Fibroblast of upper back skin (primary cell): ENCODE measurements around the gene CAMTA1.

Source experiments
- DNase-seq: peaks from one replicate; pipeline ENCODE4 v3.0.0-alpha.2; 2013

The CAMTA1 gene

DNA sequence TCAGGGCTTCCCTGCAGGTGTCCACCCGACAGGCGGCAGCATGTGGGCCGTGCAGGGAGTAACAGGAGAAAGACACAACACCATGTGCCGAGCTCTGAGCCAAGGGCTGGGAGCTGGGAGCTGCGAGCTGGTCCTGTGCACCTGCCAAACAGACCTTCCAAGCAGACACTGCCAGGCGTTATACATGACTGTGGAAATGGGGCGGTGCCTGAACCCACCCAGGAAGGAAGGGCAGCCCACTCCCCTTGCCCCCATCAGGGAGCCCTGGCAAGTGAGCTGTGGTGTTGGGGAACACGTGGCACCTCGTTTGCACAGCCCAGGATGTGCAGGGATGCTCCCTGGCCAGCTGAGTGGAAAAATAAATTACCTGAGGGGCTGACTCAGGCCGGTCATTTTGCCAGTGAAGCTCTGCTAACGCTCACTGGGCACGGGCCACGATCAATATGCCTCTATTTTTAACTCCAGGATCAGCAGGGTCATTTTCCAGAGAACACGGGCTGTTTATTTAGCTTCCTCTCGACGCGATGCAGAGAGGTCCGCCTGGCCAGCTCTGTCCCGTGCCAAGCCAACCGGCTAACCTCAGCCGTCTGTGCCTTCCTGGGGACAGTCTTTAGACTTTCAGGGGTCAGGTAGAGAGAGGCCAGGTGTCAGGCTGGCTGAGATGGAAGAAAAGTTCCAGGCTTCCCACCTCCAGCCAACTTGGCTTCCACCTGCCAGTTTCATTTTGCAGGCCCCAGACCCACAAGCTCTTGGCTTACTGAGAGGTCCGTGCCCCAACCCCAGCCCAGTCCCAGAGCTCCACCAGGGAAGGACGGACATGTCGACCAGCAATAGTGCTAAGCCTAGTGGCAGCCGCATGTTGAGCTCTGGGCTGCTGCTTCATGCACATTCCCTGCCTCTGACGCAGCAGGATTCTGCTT is 789.1 kb downstream of the CAMTA1 start:
- no peak for DNase-seq

DNA sequence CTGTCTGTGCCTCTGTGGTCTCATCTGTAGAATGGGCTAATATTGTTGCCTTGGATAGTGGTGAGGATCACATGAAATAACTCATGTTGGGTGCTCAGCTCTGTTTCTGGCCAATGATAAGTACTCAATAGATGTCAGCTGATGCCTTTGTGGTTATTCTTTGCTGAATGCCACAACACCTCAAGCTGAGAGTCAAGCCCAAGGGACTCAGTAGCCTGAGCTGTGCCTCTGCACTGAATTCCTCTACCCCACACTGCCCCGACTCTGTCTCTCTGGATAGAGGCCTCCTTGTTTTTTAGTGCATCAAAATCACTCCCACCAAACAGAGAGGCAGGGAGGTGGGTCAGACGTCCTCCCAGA is 789.8 kb downstream of the CAMTA1 start:
- DNase-seq, result no peak

DNA sequence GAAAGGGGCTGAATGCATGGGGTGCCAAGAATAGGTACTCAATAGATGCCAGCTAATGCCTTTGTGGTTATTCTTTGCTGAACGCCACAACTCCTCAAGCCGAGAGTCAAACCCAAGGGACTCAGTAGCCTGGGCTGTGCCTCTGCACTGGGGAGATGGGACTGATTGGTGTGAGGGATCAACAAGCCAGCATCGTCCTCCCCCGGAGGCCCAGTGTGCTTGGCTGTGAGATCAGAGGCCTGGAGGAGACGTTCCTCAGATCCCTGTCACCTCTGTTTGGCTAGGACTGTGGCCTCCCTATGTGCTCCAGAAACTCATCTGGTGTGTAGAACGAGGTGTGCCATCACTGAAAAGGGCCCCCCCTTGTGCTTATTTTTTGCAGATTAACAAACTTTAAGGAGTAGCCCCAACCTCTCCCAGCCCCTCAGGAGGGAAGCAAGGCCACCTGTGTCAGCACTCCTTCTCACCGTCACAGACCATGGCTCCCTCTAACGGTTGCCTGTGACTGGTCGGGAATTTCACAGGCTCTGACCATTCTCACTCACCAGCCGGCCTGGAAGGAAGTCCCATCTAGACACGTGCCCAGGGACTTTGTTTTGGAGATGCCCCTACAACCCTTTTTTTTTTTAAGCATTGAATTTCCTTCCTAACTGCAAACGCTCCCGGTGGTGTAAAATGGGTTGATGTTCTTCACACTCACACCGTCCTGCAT is 791.8 kb downstream of the CAMTA1 start:
- DNase-seq, result peak; percentile 27

DNA sequence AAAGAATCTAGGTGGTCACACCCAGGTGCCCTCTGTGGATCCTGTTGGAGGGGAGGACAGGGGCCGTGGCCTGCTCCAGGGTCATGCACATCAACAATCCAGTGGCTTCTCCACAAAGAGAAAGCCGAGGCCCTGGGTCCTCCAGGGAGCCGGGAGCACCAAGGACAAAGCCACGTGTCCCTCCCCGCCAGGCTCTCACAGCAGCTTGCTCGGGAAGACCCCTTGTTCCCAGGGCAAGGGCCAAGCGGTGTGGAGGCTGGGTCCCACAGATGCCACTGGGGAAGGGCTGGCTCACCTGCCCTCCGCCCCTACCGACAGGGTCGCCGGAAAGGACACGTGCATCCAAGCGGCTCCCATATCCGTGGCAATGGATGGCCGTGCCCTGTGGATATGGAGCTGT is 793.0 kb downstream of the CAMTA1 start:
- DNase-seq, result no peak

DNA sequence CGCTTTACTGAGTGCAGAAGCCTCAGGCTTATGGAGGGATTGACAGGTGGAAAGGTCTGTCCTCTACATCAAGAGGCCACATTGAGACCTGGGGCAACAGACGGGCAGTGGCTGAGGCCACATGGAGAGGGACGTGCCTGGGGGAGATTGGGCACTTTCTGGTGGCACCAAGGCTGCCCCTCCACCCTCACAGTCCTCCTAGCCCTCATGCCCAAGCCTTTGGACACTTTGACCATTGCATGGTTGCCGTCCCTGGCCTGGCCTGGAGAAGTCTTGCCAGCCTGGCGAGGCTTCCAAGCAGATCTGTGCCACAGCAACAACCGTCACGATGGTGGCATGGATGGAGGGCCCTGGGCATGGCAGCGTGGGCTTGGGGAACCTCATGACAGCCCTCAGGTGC is 793.8 kb downstream of the CAMTA1 start:
- DNase-seq, result no peak

DNA sequence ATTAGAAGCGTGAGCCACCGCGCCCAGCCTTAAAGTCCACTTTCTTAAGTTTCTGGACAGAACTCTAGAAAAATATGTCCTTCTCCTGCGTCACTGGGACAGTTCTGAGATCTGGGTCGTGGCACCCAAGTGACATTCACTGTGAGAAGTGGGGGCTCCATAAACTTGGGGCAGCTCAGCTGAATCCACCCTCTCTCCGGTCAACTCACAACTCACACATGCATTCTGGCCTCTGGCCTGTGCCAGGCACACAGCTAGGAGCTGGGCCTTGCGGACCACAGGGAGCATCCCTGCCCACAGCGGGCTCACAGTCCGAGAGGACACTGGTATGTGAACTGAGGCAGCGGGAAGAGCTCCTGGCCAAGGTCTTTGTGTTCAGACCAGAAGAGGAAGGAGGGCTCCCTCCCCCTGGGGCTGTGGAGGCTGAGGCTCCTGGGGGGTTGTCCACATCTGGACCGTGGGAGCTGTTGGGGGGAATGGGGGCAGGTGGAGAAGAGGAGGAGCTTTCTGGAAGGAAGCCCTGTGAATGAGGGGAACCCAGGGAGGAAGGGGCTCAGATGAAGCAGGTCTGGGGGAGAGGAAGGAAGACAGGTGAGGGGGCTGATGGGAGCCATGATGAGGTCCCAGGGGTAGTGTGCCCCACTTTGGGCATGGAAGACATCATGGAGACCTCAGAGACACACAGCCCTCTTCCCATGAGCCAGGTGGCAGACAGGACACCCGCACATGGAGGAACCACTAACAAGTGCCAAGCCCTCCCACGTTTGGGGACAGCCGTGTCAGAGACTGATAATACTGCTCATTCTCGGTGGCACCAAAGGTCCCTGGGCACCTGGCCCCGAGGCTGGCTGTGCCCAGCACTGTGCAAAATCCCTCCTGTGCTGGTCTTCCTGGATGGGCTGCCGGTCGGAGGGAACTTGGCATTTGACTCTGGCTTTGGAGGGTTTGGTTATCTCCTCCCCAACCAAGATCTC is 794.9 kb downstream of the CAMTA1 start:
- no peak for DNase-seq

DNA sequence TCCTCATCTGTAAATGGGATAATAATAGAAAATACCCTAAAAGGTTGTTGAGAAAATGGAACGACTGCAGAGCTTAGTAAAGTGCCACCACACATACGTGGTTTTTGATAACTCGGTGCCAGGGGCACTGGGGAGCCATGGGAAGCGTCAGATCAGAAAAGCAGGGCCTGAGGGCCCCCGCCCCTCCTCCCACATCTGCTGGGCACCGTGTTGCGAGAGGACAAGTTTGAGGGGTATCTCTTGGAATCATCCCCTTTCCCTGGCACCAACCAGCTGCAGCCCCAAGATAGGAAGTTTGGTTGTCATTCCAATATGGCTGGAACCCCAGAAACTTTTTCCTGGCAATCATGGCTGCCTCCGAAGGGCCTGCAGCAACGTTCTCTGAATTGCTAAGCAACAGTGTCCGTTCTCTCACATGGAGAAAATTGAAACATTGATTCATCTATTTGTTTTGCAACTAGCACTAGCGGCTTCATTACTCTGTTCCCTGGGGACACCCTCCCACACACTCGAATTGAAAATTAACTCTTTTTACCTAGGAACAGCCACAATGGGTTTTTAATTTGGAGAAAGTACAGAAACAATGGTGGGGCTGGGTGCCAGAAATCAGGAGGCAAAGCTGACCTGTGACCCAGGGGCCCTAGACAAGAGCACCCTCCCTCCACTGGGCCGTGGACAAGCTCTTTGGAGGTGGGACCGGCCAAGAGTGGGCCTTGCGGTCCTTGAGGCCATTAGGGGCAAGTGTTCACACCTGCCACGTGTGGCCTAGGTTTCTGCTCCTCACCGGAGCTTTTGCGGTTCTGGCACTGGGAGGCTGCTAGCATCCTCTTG is 795.9 kb downstream of the CAMTA1 start:
- peak; percentile 13 for DNase-seq

DNA sequence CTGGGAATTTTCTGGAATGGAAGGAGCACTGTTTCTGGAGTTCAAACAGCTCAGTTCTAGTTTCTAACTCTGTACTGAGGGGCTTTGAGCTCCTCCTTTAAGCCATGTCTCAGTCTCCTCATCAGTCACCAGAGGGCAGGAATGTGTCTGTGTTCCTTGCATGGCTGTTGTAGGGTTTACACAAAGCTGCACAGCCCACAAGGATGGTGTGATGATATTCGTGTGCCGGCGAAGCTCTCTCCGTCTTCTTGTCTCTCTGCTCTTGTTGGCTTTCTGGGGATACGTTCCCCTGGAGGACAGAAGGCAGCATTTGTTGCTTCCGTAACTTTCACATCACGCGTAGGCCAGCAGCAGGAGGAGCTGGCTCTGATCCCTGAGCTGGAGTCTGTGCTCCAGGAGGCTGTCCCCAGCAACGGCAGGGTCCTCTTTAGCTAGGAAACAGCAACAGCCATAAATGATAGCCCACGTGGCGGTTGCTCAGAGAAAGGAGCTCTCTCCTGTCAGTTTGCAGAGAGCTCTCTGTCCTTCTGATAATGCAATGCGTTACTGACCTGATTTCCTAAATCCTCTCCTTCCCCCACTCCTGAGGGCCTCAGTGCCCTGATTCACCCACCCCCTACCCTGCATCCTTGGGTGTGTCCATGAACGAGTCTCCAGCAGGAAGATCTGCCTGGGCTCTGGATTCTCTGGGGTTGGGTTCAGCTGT is 796.7 kb downstream of the CAMTA1 start:
- DNase-seq, result no peak

DNA sequence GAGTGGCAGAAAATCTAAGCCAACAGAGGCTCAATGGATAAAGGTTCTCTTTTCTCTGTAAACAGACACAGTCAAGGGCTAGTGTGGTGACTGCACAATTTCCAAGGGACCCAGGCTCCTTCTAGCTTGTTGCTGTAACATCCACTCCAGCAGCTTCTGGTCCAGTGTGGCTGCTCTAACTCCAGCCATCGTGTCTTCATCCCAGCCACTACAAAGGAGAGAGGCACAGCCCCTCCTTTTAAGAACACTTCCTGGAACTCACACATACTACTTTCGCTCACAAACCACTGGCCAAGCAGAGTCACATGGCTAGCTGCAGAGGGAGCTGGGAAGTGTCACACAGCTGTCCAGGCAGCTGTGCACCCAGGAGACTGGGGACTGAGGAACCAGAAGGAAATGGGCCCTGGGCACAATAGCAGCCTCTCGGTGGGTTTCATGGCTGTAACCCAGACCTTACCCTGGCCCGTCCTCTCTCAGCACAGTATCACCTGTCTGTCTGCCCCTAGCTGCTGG is 797.3 kb downstream of the CAMTA1 start:
- no peak for DNase-seq

DNA sequence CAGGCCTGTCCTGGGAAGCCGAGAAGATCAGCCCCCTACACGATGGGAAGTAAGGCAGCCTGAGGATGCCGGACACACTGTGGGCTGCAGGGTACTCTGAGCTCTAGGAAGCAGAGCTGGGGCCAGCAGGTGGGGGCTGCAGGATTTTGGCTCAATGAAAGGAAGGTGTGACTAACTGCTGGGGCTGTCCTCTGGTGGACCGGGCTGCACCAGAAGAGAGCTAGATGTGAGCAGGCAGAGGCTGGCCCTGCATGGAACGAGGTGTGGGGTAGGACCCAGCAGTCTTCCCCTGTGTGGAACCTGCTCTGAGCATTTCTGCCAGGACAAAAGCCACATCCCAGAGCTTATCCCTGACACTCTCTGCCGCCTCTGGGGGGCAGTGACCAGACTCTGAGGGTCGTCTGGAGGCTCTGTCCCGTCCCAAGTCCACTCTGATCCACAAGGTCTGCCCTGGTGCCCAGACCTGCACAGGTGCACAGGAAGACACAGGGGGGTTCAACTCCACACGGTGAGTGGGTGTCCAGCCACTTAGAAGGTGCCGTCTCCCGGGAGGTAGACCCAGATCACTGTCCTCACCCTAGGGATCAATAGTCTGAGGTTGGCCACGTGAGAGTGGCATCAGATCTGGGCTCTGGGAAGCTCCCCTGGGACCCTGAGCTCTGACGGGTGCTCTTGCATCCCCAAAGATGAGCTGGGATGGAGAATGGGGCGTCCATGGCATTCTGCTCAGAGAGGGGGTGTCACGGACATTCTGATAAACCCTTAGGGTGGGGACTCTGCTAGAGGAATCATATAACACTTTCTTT is 798.2 kb downstream of the CAMTA1 start:
- DNase-seq, result no peak

DNA sequence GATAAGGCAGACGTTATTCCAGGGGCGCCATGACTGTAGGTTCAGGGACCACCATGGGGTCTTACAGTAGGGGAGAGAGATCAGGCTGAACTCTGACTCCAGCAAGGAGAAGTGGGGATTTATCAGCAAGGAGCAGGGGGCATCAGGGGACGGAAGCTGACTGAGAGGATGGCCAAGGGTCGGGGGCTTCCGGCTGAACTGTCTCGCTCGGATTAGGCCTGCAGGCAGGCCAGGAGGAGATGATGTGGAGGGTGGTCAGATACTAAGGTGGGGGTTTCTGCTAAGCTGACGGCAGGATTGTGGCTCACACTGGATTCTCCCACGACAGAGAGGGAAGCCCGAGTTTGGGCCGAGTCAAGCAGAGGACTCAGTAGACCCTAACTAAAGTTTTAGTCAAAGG is 798.9 kb downstream of the CAMTA1 start:
- DNase-seq, result no peak

DNA sequence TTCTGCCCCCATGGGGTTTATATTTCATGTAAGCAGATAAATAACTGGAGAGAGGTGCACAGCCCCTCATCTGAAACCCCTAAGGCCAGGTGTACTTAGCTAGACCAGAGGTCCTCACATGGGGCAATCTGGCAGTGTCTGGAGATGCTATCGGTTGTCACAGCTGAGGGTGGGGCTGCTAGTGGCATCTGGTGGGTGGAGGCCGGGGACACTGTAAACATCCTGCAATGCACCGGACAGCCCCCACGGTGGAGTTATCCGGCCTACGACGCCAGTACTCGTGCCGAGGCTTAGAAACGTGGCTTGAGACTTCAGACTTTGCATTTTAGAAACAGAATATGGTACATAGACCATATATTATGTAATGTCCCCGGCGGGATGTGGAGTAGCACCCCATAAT is 799.4 kb downstream of the CAMTA1 start:
- DNase-seq, result no peak

DNA sequence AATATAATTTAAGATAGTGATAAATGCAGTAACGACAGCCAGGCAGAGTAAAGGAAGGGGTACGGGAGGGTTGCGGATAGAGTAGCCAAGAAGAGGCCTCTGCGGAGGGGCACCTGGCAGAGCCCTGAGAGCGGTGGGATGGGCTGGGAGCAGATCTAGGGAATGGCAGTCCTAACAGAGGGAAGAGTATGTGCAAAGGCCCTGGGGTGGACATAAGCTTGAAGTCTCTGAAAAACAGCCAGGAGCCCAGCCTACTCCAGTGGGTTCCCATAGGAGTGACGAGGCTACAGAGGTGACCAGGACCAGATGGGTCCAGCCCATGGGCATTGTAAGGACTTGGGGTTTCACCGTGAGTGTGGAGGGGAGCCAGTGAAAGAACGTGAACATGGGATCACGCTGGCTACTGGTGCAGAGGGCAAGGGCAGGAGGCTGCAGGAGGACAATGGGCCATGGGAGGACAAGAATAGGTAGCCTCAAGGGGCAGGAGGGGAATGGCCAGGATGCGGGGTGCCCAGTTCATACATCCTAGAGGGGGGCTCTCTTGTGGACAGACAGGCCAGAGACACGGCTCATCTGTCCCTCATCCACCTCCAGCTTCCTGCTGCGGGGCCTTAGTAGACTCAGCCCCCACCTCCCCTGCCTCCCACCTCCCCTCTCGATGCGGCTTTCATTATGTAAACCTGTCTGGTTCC is 800.1 kb downstream of the CAMTA1 start:
- DNase-seq, result no peak

DNA sequence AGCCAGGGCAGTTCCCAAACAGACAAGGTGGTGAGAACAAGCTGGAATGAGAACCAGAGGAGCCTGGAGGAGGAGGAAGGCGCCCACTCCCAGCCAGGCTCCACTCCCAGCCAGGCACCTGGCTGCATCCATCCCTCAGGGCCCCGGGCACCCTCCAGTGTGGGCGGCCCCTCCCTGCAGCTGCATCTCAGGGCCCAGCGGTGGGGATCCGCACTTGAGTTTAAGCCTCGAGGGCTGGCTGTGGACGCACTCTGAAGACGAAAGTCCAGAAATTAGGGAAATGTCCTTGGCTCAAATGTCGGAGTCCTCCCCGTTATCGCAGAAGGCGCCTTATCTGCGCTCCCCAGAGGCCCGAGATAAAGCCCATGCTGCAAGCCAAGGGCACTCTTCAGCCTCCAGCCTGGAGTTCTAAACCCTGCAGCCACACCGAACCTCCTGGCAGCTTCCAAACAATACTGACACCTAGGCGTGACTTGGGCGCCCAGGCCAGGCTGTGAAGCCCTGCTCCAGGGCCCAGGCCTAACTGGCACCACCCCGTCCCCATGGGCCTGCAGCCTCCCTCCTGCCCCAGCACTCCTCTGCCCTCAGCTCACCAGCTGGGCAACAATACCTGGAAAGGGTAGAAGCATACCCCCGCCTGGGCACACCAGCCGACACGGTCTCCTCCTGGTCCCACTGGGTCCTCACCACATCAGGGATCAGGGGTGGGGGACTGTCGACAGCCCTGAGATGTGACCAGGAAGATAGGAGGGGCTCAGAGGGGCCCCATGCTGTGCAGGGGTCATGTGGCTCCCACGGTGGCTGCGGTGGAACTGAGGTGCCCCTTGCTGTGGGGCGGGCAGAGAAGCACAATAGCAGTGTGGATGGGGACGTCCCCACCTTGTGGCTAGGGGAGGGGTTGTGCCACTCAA is 801.0 kb downstream of the CAMTA1 start:
- no peak for DNase-seq

DNA sequence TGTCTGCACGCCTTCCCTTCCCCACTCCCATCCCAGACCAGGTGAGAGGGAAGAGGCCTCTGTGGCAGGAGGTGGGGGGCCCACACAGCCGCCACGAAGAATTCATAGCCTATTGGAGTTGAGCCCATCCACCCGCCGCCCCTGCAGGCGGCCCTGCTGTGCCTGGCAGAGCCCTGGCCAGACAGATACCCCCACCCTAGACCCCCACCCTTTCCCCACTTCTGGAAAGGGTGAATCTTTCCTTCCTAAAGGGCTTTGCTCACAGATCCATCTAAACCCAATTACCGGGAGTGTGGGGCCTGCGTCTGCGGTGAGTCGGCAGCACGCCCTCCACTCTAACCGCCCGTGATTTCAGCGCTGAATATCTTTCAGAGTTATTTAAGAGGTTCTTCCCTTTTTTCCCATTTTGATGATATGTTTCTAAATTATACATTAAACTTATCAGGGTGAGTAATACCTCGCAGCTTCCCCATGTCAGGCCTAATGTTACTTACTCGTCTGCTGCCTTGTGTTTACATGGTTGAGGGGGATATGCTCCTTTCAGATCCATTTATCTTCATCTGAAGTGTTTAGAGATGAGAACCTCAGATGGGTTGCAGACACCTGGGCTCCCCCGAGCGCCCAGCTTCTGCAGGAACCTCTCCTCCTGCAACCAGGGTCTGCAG is 802.0 kb downstream of the CAMTA1 start:
- DNase-seq, result no peak

DNA sequence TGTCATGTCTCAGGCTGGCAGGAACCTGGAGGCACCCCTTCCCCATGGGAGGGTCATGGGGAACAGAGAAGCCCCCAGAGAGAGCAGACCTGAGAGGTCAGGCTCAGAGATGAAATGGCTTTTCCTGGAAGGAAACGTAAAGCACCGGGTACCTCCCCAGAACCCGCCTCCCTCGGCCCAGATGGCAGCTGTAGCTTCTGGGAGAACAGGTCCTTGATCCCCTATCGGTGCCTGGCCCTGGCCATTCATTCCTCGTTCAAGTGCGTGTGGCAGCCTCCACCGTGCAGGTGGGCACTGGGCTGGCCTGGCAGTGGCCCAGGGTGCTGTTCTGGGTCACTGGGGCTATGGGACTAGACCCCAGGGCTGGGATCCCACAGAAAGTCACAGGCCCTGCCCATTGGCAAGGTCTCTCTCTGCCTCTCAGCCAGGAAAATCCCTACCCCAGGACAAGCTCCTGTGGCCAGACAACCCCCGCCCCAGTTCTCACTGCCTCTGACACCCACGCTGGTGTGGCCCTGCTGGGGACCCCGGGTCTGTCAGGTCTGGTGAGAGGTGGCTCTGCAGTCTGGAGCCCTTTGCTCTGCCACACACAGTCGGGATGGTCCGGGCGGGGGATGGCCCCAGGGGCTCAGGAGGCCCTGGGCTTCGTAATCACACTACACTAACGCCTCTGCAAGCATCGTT is 802.7 kb downstream of the CAMTA1 start:
- DNase-seq, result no peak

DNA sequence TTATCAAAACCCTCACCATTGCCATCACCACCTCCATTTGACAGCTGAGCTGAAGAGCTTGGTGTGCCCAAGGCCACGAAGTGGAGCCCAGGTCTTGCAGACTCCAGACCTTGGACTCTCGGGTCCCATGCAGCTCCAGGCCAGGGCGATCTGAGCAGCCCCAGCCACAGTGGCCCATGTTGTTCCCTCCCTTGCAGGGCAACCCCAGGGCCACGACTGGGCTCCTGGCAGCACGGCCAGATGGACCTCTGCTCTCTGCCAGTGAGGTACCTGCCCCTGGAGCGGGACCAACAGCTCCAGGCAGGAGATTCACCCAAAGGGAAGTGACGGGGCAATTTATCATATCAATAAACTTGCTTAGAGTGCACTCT is 803.2 kb downstream of the CAMTA1 start:
- DNase-seq, result no peak
